NCI-H2107 (cell line): ENCODE measurements around the gene HHAT.
"Not testable (repeated sequence)": the region's sequence is repeated elsewhere in the genome, so short reads cannot be mapped to it uniquely, and the experiment has no call there.

ENCODE experiments used
- DNase-seq: peaks from one replicate; lab custom pipeline; 2025; lab: John Stamatoyannopoulos, UW

HHAT gene

GRCh38 chr1:210313921-210314320 lies 14.8 kb upstream of the HHAT start:
- no peak for DNase-seq

DNA sequence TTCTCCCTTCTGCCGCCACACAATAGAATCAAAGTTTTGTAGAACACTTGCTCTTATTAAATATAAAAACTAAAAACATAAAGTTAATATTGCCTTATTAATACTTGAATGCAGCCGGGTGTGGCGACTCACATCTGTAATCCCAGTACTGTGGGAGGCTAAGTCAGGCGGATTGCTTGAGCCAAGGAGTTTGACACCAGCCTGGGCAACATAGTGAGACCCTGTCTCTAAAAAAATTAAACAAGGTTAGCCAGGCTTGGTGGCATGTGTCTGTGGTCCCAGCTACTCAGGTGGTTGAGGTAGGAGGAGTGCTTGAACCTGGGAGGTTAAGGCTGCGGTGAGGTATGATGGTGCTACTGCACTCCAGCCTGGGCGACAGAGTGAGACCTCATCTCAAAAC lies 13.2 kb upstream of the HHAT start:
- DNase-seq, result no peak

GRCh38 chr1:210321131-210321530 lies 7.6 kb upstream of the HHAT start:
- no peak for DNase-seq

- no peak for DNase-seq
Observed at GRCh38 chr1:210321552-210321951, 7.2 kb upstream of the HHAT start.

- no peak for DNase-seq
Observed at GRCh38 chr1:210323957-210324356, 4.7 kb upstream of the HHAT start.

DNA sequence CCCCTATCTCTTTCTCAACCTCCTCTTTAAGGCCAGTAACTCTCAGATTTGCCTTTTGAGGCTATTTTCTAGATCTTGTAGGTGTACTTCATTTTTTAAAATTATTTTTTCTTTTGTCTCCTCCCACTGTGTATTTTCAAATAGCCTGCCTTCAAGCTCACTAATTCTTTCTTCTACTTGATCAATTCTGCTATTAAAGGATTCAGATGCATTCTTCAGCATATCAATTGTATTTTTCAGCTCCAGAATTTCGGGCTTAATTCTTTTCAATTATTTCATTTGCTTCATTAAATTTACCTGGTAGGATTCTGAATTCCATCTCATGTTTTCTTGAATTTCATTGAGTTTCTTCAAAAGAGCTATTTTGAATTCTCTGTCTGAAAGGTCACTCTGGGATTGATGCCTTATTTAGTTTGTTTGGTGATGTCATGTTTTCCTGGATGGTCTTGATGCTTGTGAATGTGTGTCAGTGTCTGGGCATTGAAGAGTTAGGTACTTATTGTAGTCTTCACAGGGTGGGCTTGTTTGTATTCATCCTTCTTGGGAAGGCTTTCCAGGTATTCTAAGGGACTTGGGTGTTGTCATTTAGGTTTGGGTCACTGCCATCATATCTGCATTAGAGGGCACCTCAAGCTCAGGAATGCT lies 3.6 kb upstream of the HHAT start:
- DNase-seq, result no peak

GRCh38 chr1:210328032-210328745 lies 513 bp upstream of the HHAT start:
- DNase-seq, result no peak

- no peak for DNase-seq
Observed at GRCh38 chr1:210330279-210330866, 1.7 kb downstream of the HHAT start.

GRCh38 chr1:210332233-210332632 lies 3.5 kb downstream of the HHAT start:
- DNase-seq, result no peak

GRCh38 chr1:210332719-210333398 lies 4.2 kb downstream of the HHAT start:
- peak; percentile 40 for DNase-seq

DNA sequence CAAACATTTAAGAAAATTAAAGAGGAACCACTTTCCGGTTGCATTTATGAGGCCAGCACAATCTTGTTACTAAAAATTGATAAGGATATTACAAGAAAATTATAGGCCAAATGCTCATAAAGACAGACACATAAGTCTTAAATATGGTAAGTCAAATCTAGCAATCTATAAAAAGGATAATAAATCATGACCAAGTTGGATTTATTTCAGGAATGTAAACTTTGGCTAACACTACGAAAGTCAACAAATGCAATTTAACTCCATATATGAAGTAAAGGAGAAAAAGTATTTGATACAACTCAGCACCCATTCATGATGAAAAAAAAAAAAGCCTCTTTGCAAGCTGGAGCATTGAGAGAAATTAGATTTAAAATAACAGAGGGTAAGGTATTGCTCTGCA lies 6.3 kb downstream of the HHAT start:
- no peak for DNase-seq

GRCh38 chr1:210336362-210336761 lies 7.7 kb downstream of the HHAT start:
- DNase-seq, result no peak

DNA sequence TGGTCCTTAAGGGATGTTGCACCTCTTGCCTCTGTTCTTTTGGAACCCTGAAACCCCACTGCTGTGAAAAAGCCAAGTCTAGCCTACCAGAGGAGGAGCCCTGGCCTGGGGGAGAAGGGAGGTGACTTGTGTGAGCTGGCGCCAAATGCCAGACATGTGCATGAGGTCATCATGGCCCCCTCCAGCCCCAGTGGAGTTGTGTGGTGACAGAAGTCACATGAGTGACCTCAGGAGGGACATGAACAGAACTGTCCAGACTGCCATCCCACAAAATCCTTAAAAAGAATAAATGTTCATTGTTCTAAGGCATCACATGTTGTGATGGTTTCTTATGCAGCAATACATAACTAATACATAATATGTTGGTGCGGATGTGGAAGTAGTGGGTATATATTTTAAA lies 10.8 kb downstream of the HHAT start:
- no peak for DNase-seq

- no peak for DNase-seq
Observed at GRCh38 chr1:210340311-210340710, 11.6 kb downstream of the HHAT start.

DNA sequence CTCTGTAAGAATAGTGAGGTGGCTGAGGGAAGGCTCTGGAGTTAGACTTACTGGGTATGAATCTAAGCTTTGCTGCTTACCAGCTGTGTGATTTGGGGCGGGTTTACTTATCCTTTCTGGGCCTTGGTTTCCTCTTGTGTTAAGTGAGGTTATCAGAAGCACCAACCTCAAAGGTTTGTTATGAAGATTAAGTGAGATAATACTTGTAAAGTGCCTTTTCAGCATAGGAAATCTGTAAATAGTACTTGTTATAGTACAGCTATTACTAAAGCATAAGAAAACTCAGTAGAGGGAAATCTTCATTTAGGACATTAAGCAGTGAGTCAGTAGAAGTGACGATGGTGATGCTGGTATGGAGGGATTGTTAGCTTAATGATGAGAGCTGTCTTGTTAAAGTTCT lies 12.1 kb downstream of the HHAT start:
- no peak for DNase-seq

DNA sequence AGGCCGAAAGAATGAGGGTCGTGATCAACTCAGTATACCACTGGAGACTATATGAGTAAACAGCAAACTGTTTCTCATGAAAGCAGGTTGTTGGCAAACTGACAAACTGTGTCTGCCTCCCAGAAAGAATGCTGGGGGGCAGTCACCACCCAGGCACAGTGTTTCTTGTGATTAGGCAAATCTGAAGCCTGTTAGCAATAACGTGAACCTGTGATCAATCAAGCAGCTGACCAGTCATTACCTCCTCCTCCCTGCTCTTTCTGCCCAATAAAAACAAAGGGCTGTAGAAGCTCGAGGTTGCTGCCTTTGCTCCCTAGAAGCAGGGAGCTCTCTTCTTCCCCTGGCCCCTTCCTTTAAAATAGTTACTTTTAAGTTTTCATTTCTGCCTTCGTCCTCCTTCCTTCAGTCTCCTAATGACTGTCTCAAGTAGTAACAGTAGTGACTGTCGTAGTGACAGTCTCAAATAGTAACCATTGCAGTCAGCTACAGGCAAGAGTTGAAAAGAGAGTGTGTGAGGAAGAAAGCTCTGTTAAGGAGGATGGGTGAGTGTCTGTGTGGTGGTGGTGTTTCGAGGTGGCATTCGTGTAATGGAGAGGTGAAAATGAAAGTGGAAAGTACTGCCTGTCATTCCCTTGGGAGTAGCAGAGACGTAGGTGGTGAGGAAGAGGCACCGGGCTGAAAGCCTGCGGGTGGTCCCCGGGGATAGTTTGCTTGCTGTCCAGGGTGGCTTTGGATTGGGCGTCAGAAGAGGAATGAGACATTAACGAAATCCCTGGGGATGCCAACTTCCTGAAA lies 14.5 kb downstream of the HHAT start:
- DNase-seq, result peak; percentile 38

- no peak for DNase-seq
Observed at GRCh38 chr1:210344706-210345105, 16.0 kb downstream of the HHAT start.

- DNase-seq, result no peak
Observed at GRCh38 chr1:210347112-210347511, 18.4 kb downstream of the HHAT start.

DNA sequence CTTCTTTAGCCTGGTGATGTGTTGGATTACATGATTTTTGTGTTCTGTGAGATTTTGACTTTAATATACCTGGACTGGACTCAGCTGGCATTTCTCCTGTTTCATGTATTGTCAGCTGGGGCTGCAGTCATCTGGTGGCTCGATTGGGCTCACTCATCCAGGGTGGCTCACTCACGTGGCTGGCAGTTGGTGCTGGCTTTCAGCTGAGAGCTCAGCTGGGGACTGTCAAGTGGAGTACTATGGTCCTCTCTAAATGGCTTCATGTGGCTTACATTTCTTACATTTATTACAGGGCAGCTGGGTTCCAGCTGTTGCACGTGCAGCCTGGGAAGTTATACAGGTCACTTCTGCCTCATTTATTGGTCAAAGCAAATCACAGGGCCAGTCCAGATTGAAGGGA lies 22.8 kb downstream of the HHAT start:
- no peak for DNase-seq

DNA sequence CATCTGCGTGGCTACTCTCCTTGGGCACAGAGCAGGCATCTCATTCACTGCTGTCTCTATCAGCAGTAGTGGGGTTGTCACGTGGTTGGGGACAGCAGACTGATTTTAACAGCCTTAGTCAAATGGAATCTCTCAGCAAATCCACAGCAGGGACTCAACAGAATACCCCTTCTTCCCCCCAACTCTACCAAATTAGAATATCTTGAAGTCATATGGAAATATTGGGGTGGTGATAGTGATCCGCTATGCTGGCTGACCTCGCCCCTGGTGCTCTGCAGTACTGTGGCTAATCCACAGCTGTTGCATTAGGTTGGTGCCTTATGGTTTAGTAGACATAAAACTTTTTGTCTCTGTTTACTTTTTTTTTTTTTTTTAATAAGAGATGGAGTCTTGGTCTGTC lies 23.9 kb downstream of the HHAT start:
- no peak for DNase-seq

DNA sequence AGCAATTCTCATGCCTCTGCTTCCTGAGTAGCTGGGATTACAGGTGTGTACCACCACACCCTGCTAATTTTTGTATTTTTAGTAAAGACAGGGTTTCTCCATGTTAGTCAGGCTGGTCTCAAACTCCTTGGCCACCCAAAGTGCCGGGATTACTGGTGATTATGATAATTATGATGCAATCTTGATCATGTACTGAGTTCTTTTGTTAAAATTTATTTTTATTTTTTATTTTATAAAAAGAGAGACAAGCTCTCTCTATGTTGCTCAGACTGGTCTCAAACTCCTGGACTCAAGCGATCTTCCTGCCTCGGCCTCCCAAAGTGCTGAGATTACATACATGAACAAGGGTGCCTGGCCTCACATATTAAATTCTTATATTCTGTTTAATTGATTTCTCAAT lies 25.6 kb downstream of the HHAT start:
- not testable (repeated sequence) for DNase-seq

GRCh38 chr1:210358626-210359025 lies 29.9 kb downstream of the HHAT start:
- no peak for DNase-seq
